A172 (cell line): ENCODE results near the gene RPN1. TPM values are rescaled to one million over a fixed set of nuclear protein-coding genes. Genes with fewer than 3 reads are reported as not detected.
A peak's percentile ranks its signal among the peaks of the same experiment; 100 is the strongest.

ENCODE experiments used
- DNase-seq: peaks from one replicate; pipeline ENCODE4 v3.0.0-alpha.2; 2015; ENCODE audit warnings: low spot score
- total RNA-seq: library from RNA; depleted of rRNA; stranded (reverse); fragments of >200 nt; shearing (Covaris generic); gene quantifications from 2 replicates; pipeline ENCODE4 v1.2.3, GENCODE V29; 2014; rRNA removed

The RPN1 gene
- total RNA-seq, 1 experiment from 2014 or later, result 425 TPM

DNA sequence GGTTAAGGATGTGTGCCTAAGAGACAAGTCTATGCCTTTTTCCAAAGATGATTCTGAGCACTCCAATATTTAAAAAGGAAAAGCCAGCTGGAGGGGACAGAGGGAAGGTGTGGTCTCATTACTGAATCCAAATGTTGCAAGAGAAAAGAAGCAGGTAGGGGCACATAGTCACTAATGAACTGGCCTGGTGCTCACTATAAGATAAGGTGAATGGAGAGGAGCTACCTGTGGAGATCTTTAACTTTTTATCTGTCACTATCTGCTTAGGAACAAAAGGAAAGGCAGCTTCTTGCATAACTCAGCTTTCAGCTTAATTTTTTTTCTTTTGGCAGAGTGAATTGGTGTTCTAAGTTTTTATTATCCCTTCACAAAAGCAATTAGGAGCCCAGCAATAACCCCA, 69.1 kb downstream of the RPN1 start:
- no peak for DNase-seq

DNA sequence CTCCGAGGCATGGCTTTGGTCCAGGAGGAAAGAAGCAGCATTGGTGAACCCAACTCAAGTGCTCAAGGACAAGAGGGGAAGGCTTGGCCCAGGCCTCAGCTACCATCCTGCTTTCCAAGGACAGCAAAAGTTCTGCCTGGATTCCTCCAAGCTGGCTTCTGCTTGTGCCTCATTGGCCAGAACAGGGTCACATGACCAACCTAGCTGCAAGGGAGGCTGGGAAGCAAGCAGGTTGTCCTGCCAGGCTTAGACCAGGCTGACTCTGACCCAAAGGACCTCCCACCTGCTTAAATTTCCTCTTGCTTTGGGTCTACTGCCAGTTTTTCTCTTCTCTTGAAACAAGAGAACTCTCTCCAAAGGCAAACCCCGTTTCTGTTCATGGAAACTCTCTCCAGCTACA, 70.7 kb downstream of the RPN1 start:
- no peak for DNase-seq

DNA sequence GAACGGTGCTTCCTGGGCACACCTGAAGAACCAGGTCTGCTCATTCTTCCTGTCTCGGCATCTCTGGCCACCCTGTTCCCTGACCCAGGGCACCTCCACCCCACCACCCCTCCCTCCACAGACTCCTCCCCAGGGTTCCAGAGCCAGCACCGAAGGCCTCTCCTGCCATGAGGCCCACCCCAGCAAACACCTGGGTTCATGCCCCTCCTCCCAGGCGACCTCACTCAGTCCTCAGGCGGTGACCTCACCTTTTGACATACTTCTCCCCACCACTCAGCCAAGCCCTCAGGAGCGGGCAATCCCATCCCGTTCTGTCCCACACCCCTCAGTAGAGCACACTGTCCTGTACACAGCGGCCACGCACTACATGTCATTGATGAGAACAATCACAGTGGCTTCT, 72.3 kb downstream of the RPN1 start:
- no peak for DNase-seq

DNA sequence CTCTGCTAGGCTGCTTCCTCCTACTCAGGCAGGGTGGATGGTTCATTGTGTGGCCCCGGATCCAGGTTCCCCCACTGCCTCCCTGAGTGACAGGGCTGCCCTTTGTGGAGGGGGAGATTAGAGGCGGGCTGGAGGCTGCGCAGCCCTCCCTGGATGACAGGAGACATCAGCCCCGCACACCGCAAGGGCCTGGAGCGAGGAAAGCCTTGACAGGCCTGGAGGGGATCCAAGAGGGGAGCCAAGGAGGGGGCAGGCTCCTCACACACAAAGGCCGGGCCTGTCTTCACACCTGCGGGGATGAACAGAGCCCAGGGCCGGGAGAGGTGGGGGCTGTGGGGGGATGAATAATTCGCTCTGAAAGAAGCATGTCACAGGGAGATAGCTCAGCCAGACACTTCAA, 72.9 kb downstream of the RPN1 start:
- DNase-seq, result no peak

DNA sequence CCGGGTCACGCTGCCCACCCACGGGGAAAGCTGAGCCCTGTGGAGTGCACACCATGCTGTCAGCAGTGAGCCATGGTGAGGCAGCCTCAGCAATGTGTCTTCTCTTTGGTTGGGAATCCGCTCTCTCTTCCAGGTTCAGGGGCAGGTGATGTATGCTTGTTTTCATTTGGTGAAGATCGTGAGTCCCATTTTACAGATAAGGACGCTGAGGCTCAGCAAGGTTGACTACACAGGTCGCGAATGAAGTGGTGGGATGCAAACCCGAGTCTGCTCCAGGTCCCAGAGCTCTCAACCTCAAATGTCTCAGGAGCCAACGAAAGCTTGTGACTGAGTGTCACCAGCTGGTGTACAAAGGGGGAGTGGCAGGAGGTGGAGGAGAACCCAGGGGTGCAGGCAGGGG, 74.3 kb downstream of the RPN1 start:
- no peak for DNase-seq

DNA sequence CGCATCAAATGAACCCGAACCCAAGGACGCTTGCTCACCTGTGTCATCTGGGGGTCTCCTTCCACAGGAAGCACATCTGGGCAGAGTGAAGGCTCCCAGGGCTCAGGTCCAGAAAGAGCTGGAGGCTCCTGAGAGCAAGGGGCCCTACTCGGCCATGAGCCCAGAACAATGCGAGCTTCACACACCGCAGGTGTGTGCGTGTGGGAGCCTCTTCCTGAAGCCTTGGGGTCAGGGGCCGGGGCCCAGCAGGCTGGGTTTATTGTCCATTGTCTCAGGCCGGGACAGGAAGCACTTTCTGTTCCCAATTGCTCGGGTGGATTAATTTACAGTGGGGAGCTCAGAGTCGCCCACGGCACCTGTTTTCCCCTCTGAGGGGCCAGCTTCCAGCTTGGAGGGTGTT, 74.8 kb downstream of the RPN1 start:
- no peak for DNase-seq

DNA sequence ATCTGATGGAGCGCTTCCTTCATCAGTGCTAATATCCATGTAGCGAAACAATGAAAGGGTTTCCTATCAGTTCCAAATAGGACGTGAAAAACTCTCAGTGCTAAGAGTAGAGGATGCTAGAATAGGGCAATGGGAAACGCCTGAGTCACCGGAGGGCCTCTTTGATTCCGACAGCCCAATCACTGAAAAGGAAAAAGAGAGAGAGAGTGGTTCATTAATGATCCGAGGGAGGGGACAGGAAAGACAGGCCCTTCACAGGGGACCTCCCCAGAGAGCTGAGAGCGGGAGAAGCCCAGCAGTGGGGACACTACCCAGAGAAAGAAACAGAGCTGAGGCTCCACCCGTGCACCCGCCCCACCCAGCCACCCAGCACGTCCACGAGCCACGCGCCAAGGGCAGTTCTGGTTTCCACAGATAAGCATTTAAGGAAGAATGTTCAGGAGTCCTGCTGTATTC, 76.9 kb downstream of the RPN1 start:
- no peak for DNase-seq

DNA sequence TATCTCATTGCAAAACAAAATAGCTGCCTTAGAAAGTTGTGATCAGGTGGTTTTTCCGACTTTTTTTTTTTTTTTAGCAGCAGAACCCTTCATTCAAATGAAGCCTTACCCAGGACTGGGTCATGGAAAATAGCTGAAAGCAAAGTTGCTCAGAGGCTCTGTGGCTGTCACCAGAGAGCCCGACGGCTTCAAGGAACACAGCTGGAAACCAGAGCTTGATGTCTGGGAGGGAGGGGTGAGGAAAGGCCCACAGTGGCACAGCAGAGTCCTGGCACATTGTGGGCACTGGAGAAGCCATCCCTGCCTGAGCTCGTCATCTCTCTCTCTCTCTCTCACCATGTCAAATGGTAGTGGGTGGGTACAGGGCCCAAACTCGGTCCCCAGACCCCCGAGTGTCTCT, 77.5 kb downstream of the RPN1 start:
- DNase-seq, result no peak

DNA sequence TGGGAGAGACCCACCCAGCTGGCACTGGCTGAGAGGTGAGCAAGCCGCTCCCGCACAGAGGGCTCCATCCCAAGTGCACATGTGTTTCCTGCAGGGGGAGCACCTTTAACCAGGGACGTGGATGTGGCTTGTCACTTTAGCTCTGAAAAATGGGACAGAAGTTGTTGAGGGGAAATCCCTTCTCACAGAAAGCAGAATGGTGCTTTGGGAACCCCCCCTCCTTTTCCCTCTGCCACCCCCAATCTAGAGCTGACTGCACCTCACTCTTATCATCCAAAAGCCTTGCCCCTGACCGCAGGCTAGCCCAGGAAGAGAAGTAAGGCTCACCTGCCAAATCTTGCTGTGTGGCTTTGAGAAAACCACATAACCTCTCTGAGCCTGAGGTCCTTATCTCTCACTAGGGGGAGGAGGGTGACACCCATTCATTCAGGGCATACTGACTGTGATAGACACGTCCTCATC, 77.9 kb downstream of the RPN1 start:
- peak; percentile 44 for DNase-seq

DNA sequence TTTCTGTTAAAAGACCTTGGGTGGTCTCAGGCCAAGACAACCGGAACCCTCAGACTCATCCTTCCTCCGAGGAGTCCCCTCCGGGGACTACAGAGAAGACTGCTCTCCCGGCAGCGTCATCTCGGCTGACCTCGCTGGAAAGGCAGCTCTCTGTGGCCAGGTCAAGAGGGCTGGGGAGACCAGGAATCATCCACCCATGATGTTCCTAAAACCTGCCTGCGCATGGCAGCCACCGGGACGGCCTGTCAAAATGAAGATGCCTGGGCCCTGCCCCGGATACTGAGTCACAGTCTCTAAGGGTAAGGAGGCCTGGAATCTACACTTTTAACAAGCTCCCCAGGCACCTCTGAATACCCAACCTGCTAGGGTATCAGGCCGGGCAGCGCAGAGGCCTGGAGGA, 78.6 kb downstream of the RPN1 start:
- DNase-seq, result no peak

Other genes with a start within 250 kb of the RPN1 start
- not detected in 2 replicates for gene DNAJB8, start 183.9 kb downstream of the RPN1 start, total RNA-seq
- 5.5 and 8.4 TPM in 2 replicates for gene GATA2, start 157.6 kb downstream of the RPN1 start, total RNA-seq
- 70.8 and 76.2 TPM in 2 replicates for gene RAB7A, start 75.4 kb upstream of the RPN1 start, total RNA-seq
- 67.2 and 73.8 TPM in 2 replicates for gene ACAD9, start 228.8 kb upstream of the RPN1 start, total RNA-seq